Tibial artery (tissue), 4 donors: ENCODE results near the gene ARMC12.
"Not testable (repeated sequence)": the region's sequence is repeated elsewhere in the genome, so short reads cannot be mapped to it uniquely, and the experiment has no call there.

ENCODE experiments used
- DNase-seq, 2 donors: peaks; one replicate each; pipeline ENCODE4 v3.0.0-alpha.2; 2019
- H3K27ac ChIP-seq, 2 donors: fragments of 200-600 bp; sonication (generic) in 1 of 2; 1 replicate in 1 of 2; 2 replicates in 1 of 2; pipeline ENCODE4 v1.5.1; 2018 to 2019; ENCODE audit warnings: mild to moderate bottlenecking in 1 of 2
- H3K27me3 ChIP-seq, 2 donors: fragments of 200-600 bp; sonication (generic) in 1 of 2; one replicate each; pipeline versions ENCODE4 v1.5.1 to v1.6.0; 2016 to 2019
- H3K36me3 ChIP-seq, 3 donors: fragments of 200-600 bp; sonication (generic) in 2 of 3; one replicate each; pipeline ENCODE4 v1.5.1; 2016 to 2019; ENCODE audit warnings: mild to moderate bottlenecking in 2 of 3
- H3K4me1 ChIP-seq, 4 donors: fragments of 200-600 bp; sonication (generic) in 2 of 4; 1 replicate in 3 of 4; 2 replicates in 1 of 4; pipeline ENCODE4 v1.5.1; 2016 to 2019
- H3K4me3 ChIP-seq, 2 donors: fragments of 200-600 bp; sonication (generic) in 1 of 2; 1 replicate in 1 of 2; 2 replicates in 1 of 2; pipeline ENCODE4 v1.5.1; 2018 to 2019; ENCODE audit warnings: mild to moderate bottlenecking in 2 of 2
- H3K9me3 ChIP-seq, 3 donors: fragments of 200-600 bp; sonication (generic) in 1 of 3; one replicate each; pipeline ENCODE4 v1.5.1; 2016 to 2019
- CTCF ChIP-seq, 2 experiments: fragments of 200-600 bp in 1 of 2; fragments of 450-650 bp in 1 of 2; IDR thresholded peaks; one replicate each; pipeline ENCODE4 v1.5.1; 2017 to 2019; ENCODE audit warnings: antibody characterized with exemption in 2 of 2, mild to moderate bottlenecking in 1 of 2, moderate library complexity in 1 of 2
- intact Hi-C: fragments of 100-400 bp; cut with DNase I; formaldehyde crosslinking; loops from one replicate; pipeline ENCODE4 v1.15.0; 2023; ENCODE audit warnings: low total_unique reads

ARMC12 gene

GRCh38 chr6:35733633-35734032 is 3.2 kb upstream of the ARMC12 start:
- no peak overlapping the region for H3K4me3 ChIP-seq
- no peak for DNase-seq
- H3K27me3 ChIP-seq = no peaks in the 10 kb centered on the region
- peak overlapping the region; percentile 97 to 99 for H3K27ac ChIP-seq
- H3K4me1 ChIP-seq = peaks cover 6 to 85% (median 63%) of the 10 kb centered on the region in 4 donors
- no peak for TF ChIP-seq CTCF (IDR thresholded peaks at IDR 0.05)
- intact Hi-C loops = loop anchor here (10.0 kb wide), 1 partner anchor 389 kb away; the partner anchor contains the start of gene PPARD
- H3K36me3 ChIP-seq = no peaks in the 10 kb centered on the region
- H3K9me3 ChIP-seq = no peaks in the 10 kb centered on the region

- not testable (repeated sequence) for H3K27me3 ChIP-seq, DNase-seq, H3K4me3 ChIP-seq, H3K36me3 ChIP-seq, H3K9me3 ChIP-seq
- Histone ChIP-seq H3K4me1 (peaks cover 6 to 78% (median 56%) of the 10 kb centered on the region in 4 donors), H3K27ac (peak overlapping the region; percentile 97 to 99)
- intact Hi-C loops = loop anchor here (10.0 kb wide), 1 partner anchor 390 kb away; the partner anchor contains the start of gene PPARD
Observed at GRCh38 chr6:35734319-35734718, 2.5 kb upstream of the ARMC12 start.

- H3K27me3 ChIP-seq = no peaks in the 10 kb centered on the region
- DNase-seq = no peak
- no peak for TF ChIP-seq CTCF (IDR thresholded peaks at IDR 0.05)
- H3K9me3 ChIP-seq = no peaks in the 10 kb centered on the region
- H3K4me1 ChIP-seq = peaks cover 6 to 67% (median 45%) of the 10 kb centered on the region in 4 donors
- H3K36me3 ChIP-seq = no peaks in the 10 kb centered on the region
- H3K4me3 ChIP-seq = no peak overlapping the region
- intact Hi-C loops = loop anchor here (10.0 kb wide), 1 partner anchor 391 kb away; the partner anchor contains the start of gene PPARD
- peak overlapping the region; percentile 97 to 99 for H3K27ac ChIP-seq
Observed at GRCh38 chr6:35735452-35735851, 1.4 kb upstream of the ARMC12 start.

GRCh38 chr6:35736253-35736894 is 458 bp upstream of the ARMC12 start:
- peak; percentile 80 to 86 for TF ChIP-seq CTCF (IDR thresholded peaks at IDR 0.05)
- Histone ChIP-seq H3K9me3 (no peaks in the 10 kb centered on the region), H3K4me1 (peaks cover 6 to 58% (median 37%) of the 10 kb centered on the region in 4 donors), H3K4me3 (no peak overlapping the region), H3K27me3 (no peaks in the 10 kb centered on the region), H3K36me3 (no peaks in the 10 kb centered on the region), H3K27ac (peak overlapping the region; percentile 97 to 99)
- intact Hi-C loops = loop anchor here (10.0 kb wide), 1 partner anchor 392 kb away; the partner anchor contains the start of gene PPARD
- DNase-seq = peak; percentile 74 to 84

- TF ChIP-seq CTCF (IDR thresholded peaks at IDR 0.05) = peak; percentile 92 to 98
- Histone ChIP-seq H3K36me3 (no peaks in the 10 kb centered on the region), H3K4me1 (peaks cover 4 to 47% (median 30%) of the 10 kb centered on the region in 4 donors), H3K9me3 (no peaks in the 10 kb centered on the region), H3K27ac (peak overlapping the region in 1 of 2 donors; percentile 5), H3K27me3 (no peaks in the 10 kb centered on the region), H3K4me3 (no peak overlapping the region)
- DNase-seq = no peak
- intact Hi-C loops = loop anchor here (1.0 to 10.0 kb wide), 3 partner anchors 154 to 393 kb away; partner anchors contain the start of gene PPARD
Observed at GRCh38 chr6:35737413-35738211, 780 bp downstream of the ARMC12 start.
